Measurements from ENCODE around the gene CSAD.

Gene CSAD

DNA sequence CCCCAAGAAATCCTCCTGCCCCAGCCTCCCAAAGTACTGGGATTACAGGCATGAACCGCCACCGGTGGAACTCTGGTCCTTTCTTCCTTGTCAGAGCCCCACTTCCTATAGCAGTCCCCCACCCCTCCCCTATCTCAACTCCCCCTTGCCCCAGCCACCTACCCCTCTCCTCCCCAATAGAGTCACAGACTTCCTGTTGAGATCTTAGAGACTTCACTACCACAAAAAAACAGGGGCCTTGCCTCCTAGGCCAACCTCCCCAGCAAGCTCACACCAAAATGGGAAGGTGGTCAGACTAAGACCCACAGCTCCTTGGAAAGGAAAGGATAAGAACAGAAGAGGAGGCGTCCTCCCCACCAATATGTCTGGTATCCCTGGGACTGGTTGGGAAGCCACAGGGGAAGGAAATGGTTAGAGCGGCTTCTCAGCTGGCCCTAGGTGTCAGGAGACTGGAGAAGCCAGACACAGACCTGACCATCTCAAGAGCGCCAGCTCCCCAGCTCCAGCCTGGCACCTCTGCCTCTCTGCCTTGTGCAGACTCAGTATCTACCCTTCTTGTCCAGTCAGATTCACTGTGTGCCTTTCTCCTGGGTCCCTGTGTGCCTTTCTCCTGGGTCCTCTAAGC lies 17.9 kb upstream of the CSAD start:
- no peak for DNase-seq (ENCODE audit: low read depth)

DNA sequence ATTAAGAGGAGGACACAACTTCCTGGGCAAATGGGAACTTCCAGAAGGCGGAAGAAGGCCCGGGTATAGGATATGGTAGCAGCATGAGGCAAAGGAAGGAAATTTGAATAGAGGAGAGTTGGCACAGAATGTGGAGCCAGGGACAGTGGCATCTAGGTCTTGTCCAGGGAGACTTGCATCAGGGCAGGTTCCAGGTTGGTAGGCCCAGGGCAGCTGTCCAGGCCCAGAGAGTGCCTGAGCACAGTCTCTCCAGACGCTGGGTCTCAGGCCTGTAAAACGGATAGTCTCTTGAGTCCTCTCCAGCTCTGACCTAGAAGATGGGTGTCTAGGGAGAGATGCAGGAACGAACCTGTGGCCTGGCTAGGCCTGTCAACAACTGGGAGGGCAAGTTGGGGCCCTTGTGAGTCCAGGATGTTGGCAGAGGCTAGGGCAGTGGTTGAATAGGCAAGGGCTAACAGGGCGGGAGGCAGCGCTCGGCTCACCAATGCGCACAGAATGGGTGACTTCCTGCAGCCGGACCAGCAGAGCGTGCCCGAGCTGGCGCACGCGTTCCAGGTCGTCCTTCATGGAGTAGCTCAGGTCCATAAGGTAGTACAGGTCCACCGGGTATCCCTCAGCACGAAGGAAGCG lies 16.4 kb upstream of the CSAD start:
- DNase-seq (ENCODE audit: low read depth), result no peak

DNA sequence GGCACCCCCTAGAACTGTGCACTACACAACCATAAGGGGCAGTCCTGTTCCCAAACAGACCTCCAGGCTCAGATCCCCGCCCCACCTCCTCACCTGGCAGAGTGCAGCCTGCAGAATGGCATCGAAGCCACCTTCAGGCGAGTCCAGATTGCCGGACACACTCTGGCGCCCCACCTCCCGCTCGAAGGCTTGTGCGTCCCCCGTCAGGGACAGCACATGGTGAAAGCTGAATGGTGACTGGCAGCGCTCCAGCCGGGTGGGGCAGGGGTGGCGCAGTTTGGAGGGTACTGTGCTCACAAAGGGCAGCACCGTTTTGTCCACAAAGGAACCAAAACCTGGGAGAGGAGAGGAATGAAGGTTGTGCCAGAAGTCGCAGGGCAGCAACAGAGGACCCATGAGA lies 15.8 kb upstream of the CSAD start:
- DNase-seq (ENCODE audit: low read depth), result no peak

DNA sequence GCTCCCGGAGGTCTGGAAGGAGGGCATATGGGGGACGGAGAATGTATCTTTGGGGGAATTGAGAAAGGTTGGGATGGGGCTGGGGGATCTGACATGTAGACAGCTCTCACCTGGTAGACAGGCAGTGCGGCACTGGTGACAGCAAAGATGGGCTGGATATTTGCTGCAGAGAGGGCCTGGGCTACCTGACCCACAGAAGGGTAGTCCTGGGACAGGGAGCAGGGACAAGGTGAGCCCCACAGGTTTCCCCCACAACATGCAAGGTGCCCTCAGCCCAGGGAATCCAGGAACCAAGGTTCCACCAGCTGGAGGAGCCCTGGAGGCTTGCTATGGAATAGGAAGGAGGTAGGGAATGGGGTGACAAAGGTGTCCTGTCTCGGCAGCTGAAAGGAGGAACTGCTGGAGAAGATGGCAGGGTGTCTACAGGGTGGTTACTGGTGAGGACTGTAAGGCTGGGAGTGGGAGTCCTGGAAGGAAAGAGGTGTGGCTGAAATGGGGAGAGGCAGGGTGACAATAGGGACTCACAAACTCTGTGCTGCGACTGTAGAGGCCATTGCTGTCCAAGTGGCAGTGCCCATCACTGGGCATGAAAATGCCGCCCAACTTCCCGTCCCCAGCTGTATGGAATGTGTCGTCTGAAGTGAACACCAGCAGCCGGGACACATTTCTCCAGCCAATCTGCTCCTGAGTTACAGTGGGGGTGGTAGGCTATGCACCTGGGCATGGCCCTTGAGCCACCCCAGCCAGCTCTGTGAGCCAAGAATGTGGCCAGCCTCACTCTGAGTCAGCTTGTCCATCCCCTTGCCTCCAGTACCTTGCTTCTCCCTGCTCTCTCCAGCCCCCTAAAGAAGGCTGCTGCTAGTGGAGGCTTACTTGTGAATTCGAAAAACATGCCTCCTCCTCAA lies 15.0 kb upstream of the CSAD start:
- no peak for DNase-seq (ENCODE audit: low read depth)

DNA sequence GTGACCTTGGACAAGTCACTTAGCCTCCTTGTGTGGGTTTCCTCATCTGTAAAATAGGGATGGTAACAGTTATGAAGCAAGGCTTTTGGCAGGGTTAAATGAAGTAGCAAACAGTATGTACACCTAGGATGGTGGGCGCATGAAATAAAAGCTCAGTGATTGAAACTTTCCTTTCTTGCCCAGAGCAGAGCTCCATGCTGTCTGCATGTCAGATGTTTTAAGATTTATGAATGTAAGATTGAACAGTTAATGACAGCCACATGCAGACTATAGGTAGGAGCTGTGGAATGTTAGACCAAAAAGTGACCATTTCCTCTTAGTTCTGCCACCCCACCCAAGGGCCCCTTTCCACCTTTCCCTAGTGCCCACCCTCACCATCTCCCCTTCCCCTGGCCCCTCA lies 14.2 kb upstream of the CSAD start:
- DNase-seq (ENCODE audit: low read depth), result no peak

DNA sequence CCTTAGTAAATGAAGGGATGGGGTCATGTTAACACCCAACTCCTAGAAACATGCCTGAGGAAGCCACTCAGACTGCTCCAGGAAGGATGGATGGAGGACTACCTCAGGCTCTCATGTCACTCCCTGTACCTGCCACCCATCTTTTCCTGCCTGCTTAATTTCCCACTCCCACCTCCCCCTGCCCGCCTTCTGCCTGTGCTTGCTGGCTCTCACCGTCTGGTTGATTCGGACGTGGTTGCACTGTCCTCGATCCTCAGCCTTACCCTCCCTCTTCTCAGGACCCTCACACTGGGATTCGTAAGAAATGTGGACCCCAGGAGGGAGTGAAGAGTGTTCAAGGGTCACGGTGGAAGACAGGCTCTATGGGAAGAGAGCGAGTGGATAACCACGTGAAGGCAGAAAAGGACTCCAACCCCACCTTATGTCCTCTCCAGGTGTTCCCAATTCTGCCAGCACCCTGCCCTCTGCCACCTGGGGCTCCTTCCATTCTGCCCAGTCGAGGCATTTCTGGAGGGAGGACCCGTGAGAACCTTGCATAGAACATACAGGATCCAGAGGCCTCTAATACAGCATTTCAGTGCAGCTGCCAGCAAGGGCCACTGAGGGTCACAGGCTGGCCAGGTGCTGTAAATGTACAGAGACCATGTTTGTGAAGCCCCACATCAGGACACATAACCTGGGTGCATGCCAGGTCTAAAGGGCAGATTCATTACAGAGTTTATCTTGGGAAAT lies 13.4 kb upstream of the CSAD start:
- no peak for DNase-seq (ENCODE audit: low read depth)

DNA sequence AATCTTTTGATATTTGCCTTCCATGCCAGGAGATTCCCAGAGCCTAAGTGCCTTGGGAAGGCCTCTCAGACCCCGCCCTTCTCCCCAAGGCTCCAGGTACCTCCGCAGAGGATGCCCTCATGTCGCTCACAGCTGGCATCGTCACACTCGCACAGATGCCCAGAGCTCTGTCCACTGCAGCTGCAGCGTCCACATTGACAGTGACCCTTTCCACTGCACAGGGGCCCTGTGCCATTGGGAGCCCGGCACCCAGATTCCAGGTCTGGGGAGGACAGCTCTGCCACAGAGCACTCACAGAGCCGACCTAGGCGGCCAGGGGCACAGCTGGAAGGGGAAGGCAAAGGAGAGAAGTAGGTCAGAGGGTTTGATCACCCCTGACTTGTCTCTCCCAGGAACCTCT lies 12.3 kb upstream of the CSAD start:
- no peak for DNase-seq (ENCODE audit: low read depth)

DNA sequence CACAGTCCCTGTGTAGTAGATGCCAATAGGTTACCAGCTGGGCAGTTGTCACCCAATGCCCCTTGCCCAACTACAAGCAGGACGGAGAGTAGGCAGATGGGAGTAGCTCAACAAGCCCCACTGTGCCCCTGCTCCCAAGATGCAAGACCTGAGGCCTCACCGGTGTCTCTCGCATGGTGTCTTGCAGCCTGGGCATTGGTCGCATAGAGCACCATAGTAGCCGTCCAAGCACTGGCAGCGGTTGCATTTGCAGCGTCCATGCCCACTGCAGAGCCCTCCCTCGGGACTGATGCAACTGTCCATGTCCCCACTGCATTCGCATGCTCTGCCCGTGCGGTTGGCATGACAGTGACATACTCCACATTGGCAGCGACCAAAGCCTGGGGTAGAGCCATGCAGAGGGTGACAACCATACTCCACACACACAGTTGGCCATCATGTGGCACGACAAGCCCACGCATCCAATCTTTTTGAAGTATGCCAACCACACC lies 11.9 kb upstream of the CSAD start:
- DNase-seq (ENCODE audit: low read depth), result no peak

DNA sequence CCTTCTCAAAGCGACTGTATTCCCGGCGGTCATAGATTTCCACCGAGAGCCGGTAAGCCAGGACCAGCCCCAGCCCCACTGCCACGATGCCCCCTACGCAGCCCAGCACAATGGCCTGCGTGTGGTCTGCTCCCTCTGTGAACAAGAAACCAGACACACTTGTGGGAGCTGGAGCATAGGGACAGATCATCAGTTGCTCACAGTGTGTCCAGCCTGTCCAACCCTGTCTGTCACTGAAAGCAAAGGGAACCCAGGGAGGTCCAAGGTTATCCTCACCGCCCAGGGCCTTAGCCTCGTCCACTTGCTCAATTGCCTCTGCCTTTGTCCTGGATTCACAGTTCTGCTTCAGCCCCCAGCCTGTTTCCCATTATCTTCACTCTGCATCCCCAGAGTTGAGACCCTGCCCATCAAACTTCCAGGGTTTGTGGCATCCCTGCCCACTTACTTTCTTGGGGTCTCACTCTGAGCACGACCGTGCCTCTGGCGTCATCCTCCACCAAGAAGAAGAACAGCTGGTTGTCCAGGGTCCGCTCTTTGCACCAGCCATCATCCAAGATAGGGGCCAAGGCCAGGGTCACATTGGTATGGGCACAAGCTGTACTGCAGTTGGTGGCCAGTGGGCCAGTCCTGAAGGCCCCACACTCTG lies 11.3 kb upstream of the CSAD start:
- no peak for DNase-seq (ENCODE audit: low read depth)

DNA sequence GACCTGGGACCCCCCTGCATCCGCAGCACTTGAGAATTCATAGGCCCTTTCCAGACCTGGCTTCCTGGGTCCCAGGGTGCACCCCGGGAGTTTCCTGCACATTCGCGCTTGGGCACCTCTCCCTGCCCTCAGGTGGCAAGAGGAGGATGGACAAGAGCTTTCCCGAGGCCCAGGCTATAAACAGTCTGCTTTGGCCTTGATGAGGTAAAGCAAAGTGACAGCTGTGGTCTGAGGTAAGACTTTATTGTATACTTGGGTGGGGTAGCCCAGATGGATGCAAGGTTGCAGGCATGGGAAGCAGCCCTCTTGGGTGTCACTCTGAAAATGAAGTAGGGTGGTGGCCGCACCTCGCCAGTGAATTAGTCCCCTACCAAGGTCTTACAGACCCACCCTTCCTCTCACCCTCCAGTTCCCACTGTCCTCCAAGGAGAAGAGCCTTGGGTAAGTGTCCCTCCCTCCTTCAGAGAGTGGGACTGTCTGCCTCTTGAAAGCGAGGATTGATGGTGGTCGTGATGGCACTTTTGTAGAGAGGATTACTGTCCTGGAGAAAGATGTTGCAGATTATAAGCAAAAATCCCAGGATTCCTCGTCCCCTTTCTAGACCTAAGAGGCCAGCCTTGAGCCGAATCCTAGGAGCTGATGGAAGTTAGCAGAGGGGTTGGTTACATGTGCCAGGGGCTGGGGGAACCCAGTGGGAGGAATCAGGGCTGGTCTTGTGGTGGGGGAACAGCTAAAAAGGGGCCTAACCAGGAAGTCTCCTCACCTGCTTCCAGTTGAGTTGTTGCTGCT lies 10.6 kb upstream of the CSAD start:
- no peak for DNase-seq (ENCODE audit: low read depth)

DNA sequence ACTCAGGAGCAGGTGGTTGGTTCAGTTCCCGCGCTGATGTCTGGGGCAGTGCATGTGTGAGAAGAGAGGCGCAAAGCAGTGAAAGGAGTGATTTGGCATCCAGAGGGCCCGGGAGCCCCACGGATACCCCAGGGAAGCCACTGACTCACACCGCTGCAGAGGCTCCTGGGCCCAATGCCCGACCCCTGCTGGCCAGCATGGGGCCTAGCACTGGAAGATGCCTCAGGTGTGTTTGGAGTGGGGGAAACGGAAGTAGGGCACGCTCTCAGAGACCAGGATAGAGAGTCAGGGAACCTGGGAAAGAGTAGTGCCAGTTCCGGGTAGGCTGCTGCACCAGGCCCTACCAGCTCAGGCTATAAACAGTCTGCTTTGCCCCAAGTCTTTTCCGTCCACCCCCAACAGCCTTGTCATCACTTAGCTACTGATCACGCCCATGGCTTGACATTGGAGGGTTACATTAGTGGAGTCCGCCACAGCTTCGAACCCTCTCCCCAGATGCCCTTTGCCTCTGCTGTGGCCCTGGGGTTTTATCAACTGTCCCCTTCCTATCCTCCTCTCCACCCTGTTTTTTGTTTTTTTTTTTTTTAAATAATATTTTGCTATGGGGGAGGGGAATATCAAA lies 9.5 kb upstream of the CSAD start:
- peak; percentile 51 for DNase-seq (ENCODE audit: low read depth)

DNA sequence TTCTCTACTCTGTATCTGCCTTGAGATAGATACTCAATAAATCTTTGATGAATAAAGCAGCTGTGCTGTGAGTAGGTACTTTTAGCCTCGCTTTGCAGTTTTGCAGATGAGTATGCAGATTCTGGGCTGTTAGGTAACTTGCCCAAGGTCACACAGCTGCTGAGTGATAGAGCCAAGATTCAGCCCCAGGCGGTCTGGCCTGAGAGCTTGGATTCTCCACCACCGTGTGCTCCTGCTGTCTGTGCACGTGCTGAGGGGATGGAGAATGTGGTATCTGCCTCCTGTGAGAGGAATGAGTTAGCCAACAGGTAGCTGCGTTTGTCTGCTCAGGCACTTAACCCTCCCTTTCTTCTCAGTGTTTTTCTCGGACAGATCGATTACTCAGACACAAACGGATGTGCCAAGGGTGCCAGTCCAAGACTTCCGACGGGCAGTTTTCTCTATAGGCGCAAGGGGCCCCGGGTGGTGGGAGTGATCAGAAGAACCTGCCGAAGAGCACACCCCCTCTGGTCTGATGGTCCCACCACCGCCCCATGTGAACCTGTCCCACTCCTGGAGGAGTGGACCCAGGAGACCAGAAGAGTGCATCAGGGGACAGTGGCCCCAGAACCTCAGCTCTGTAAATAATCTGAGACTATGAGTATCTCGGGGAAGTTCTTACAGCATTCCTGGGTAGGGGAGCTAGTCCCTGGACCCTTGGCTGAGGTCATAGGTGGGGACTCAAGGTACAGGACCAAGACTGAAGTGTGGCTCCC lies 6.6 kb upstream of the CSAD start:
- DNase-seq (ENCODE audit: low read depth), result no peak

DNA sequence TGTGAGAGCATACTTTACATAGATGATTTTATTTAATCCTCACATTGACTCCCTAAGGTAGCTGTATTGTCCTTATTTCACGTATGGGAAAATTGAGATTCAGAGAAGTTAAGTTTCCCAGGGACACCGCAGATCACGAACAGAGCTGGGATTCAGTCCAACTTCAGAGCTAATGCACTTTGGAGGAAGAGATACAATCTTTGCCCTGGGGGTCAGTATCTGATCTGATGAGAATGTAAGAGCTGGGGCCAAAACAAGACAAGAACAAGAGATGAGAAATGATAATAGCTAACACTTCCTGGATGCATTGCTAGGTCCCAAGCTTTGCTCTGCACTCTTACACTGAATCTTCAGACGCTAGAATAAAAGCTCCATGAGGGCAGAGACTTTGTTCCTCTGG lies 6.0 kb upstream of the CSAD start:
- DNase-seq (ENCODE audit: low read depth), result no peak

DNA sequence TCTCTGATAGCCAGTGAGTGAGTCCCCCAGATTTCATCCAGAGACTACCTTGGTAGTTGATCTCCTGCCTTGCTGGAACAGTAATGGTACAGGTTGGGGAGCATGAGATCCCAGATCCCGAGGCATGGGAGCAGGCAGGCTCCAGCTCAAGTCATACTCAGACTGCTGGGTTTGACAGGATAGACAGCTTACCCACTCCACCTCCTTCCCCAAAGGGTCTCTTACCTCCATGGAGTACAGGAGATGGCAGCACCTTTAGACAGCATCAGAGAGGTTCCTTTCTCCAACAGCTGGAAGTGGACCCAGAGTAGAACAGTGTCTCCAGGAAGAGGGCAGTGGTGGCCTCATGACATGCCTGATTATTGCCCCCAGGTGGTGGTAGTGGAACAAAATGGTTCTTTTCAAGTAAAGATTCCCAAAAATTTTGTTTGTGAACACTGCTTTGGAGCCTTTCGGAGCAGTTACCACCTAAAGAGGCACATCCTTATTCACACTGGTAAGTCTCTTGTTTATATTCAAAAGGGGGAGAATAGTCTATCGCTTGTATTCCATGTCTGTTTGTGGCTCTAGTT lies 4.9 kb upstream of the CSAD start:
- no peak for DNase-seq (ENCODE audit: low read depth)

DNA sequence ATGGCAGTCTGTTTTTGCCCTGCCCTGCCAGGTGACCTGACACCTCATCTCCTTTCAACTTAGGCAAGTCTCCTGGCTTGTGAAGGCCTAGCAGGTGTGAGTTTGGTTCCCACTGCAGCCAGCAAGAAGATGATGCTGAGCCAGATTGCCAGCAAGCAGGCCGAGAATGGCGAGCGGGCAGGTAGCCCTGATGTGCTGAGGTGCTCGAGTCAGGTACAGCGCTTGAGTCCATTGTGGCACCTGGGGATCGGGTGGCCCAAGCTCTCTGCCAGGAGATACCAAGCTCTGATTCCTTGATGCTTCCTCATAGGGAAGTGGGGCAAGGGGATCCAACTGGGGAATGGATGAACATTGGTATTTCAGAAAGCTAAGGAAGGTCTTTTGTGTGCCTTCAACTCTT lies 4.1 kb upstream of the CSAD start:
- DNase-seq (ENCODE audit: low read depth), result no peak

DNA sequence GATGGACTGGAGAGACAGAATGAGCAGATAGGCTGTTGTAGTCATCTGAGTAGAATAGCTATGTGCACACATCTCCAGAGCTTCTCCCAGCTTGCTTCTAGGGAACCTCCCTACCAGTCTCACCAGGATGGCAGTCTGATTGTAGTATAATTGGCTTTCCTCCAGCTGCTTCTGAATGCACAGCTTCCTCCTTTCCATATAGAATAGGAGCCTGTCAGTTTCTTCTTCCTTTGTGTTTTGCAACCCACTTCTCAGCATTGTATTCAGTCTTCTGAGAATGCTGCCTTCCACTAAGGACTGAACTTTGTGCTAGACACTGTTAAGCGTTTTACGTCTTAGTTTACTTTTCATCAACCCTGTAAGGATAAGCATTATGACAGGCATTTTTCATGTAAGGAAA lies 2.2 kb upstream of the CSAD start:
- DNase-seq (ENCODE audit: low read depth), result no peak

DNA sequence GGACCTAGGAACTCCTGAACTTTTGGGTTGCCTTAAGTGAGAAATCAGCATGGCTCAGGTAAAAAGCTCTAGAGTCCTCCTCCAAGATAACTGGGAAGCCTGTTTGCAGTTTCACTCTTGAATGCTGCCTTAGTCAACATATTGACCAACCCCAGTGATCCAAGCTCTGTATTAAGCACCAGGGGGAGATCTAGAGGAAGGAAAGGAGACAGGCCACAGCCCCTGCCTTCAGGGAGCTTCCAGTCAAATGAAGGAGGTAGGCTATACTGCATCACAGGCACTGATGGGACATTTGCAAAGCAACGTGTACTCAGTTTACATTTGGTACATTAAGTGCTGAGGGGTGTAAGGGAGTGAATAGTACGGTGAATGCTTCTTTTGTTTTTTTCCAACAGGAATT lies 1.2 kb upstream of the CSAD start:
- DNase-seq (ENCODE audit: low read depth), result no peak

DNA sequence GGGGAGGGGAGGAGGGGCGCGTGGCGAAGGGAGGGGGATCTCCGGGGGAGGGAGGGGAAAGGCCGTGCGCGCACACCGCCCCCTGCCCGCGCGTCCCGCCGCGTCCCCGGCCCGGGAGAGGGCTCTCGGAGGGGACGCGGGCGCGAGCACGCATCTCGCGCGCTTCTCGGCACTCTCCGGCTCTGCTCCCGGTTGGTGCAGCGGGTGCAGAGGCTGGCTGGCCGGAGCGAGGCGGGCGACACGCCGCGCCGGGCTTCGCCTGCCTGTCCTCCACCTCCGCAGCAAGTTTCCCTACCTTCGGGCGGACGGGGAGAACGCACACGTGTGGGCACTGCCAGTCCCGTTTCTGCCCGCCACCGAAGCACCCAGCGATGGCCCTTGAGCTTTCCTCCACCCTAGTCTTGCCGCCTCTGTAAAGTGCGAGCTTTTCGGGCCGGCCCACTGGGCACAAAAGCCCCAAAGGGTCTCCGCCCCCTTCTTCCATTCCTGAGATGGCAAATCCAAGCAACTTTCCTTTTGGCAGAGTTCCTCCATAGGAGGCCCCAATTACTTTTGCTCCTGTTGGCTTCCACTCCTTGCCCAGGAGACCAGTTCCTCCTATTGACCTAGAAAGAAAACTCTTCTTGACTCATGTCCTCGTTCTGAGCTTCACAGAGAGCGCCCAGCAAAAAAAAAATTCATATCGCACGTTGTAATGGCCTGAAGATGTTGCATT lies 363 bp upstream of the CSAD start:
- peak; percentile 83 for DNase-seq (ENCODE audit: low read depth)

DNA sequence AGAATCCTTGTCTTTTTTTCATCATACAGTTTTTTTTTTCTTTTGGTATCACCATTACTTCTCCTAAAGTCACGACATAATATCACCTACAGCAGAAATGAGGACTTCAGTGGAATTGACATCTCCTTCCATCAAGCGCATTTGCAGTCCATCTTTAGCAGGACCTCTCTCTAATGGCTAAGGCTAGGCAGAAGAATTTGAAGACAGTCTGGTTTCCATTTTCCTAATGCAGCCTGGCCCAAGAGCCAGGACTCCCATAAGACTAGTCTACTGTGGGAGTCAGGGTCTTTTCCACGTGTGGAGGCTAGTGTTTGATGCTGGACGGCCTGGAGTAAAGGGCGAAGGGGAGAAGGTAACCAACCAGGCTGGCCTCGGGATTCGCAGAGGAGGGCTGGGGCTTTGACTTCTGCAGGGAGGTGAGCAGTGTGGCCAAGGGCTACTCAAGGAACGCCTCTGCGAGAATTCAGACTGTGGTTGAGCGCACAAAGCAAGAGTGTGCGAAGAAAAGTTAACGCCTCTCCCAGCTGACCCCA lies 972 bp downstream of the CSAD start:
- no peak for DNase-seq (ENCODE audit: low read depth)

All from activated T-cell treated with anti-CD3 and anti-CD28 coated beads for 48 hours (primary cell).